Lower lobe of right lung (tissue), 2 donors: ENCODE data around the gene ENAH. TPM values are rescaled to one million over a fixed set of nuclear protein-coding genes. Genes with fewer than 3 reads are reported as not detected.

Source experiments
- ATAC-seq, 2 donors: fragments of 200-7000 bp; cut with Tn5 transposase; one replicate each; pipeline ENCODE4 v1.9.1; 2020 to 2022; ENCODE audit warnings: mild to moderate bottlenecking in 2 of 2, moderate library complexity in 2 of 2
- DNase-seq: peaks from one replicate; pipeline ENCODE4 v3.0.0-alpha.2; 2020
- H3K27ac ChIP-seq: fragments of 200-600 bp; one replicate; pipeline ENCODE4 v1.8.0; 2022
- H3K27me3 ChIP-seq: fragments of 200-600 bp; one replicate; pipeline ENCODE4 v1.8.0; 2022; ENCODE audit warnings: low read depth
- H3K36me3 ChIP-seq: fragments of 200-600 bp; one replicate; pipeline ENCODE4 v1.8.0; 2022; ENCODE audit warnings: mild to moderate bottlenecking
- H3K4me1 ChIP-seq: fragments of 200-600 bp; one replicate; pipeline ENCODE4 v1.8.0; 2022
- H3K4me3 ChIP-seq: fragments of 200-600 bp; one replicate; pipeline ENCODE4 v1.8.0; 2022; ENCODE audit warnings: mild to moderate bottlenecking
- H3K9me3 ChIP-seq: fragments of 200-600 bp; one replicate; pipeline ENCODE4 v1.8.0; 2022
- CTCF ChIP-seq: fragments of 200-600 bp; IDR thresholded peaks from one replicate; pipeline ENCODE4 v1.8.0; 2022; ENCODE audit warnings: antibody characterized with exemption, mild to moderate bottlenecking
- intact Hi-C: fragments of 100-400 bp; cut with DNase I; formaldehyde crosslinking; loops from one replicate; pipeline ENCODE4 v1.11.0; 2022
- total RNA-seq: library from RNA; stranded (reverse); fragmentation: NEBNext Ultra II Directional; extraction: Animal tissue kit (Norgen Biotek cat#: 25700); gene quantifications from one replicate; pipeline ENCODE4 v1.2.1, GENCODE V29; 2021
- donor health status: DM: no; HTN: yes; CAD: no; lungs with severe emphysema.

Gene ENAH
- total RNA-seq, 1 donor from 2014 or later: 51.4 TPM

GRCh38 chr1:225467193-225468020 lies 185.5 kb downstream of the ENAH start:
- peak; percentile 91 to 92 for ATAC-seq
- H3K27ac ChIP-seq: peak overlapping the region; percentile 95
- no peak for TF ChIP-seq CTCF
- H3K27me3 ChIP-seq: no peaks in the 10 kb centered on the region
- H3K36me3 ChIP-seq: no peaks in the 10 kb centered on the region
- H3K4me1 ChIP-seq: peaks cover 30% of the 10 kb centered on the region
- intact Hi-C loops: no loop called here
- H3K9me3 ChIP-seq: no peaks in the 10 kb centered on the region
- peak; percentile 88 for DNase-seq
- H3K4me3 ChIP-seq: peak overlapping the region; percentile 54

- Histone ChIP-seq H3K4me1 (peaks cover 30% of the 10 kb centered on the region), H3K27me3 (no peaks in the 10 kb centered on the region), H3K27ac (peak overlapping the region; percentile 95), H3K36me3 (no peaks in the 10 kb centered on the region), H3K9me3 (no peaks in the 10 kb centered on the region), H3K4me3 (peak overlapping the region; percentile 54)
- no peak for ATAC-seq
- TF ChIP-seq CTCF: no peak
- no peak for DNase-seq
- intact Hi-C loops: no loop called here
Measured at GRCh38 chr1:225466848-225467192, 186.1 kb downstream of the ENAH start.

GRCh38 chr1:225465793-225466517 lies 187.0 kb downstream of the ENAH start:
- no peak for ATAC-seq
- Histone ChIP-seq H3K4me1 (peaks cover 36% of the 10 kb centered on the region), H3K36me3 (no peaks in the 10 kb centered on the region), H3K27ac (no peak overlapping the region), H3K9me3 (no peaks in the 10 kb centered on the region), H3K4me3 (no peak overlapping the region), H3K27me3 (no peaks in the 10 kb centered on the region)
- no peak for DNase-seq
- intact Hi-C loops: no loop called here
- no peak for TF ChIP-seq CTCF

GRCh38 chr1:225464851-225465792 lies 187.8 kb downstream of the ENAH start:
- no peaks in the 10 kb centered on the region for H3K27me3 ChIP-seq

More at GRCh38 chr1:225464851-225465792, 187.8 kb downstream of the ENAH start:
- H3K27ac ChIP-seq: no peak overlapping the region
- no peak overlapping the region for H3K4me3 ChIP-seq
- no peak for DNase-seq
- no peak for ATAC-seq
- no peaks in the 10 kb centered on the region for H3K36me3 ChIP-seq
- peaks cover 44% of the 10 kb centered on the region for H3K4me1 ChIP-seq
- TF ChIP-seq CTCF: no peak
- no peaks in the 10 kb centered on the region for H3K9me3 ChIP-seq
- intact Hi-C loops: no loop called here
